GM21515 (cell line): ENCODE results near the gene SDHAF4.
"Not testable (repeated sequence)": the region's sequence is repeated elsewhere in the genome, so short reads cannot be mapped to it uniquely, and the experiment has no call there.

Experiments used
- ATAC-seq: cut with Tn5 transposase; IDR thresholded peaks from one replicate; pipeline ENCODE4 v1.9.1; 2021; ENCODE audit not compliant: unreplicated experiment

The SDHAF4 gene

DNA sequence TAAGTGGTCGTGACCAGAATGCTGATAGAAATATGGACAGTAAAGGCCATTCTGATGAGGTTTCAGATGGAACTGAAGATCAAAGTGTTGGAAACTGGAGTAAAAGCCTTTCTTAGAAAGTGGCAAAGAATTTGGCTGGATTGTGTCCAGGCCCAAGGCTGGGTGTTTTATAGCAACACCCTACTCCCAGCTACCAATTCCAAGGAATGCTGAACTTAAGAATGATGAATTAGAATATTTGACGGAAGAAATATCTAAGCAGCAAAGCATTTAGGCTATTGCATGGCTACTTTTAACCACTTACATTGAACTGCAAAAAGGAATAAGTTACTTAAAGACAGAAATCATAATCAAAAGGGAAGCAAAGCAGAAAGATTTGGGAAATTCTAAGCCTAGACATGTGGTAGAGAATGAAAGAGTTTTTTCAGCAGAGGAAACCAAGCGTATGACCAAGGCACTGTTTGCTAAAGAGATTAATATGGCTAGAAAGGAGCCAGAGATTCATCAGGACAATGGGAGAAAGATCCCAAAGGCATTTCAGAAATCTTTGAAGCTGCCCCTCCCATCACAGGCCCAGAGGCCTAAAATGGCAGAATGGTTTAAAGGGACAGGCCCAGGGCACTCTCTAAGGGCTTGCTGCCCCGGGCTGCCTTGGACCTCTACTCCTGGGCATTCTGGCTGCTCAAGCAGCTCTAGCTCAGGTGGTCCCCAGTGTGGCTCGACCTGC is 25.8 kb downstream of the SDHAF4 start:
- no peak for ATAC-seq

- ATAC-seq, result no peak
Measured at GRCh38 chr6:70593118-70593486, 26.4 kb downstream of the SDHAF4 start.

DNA sequence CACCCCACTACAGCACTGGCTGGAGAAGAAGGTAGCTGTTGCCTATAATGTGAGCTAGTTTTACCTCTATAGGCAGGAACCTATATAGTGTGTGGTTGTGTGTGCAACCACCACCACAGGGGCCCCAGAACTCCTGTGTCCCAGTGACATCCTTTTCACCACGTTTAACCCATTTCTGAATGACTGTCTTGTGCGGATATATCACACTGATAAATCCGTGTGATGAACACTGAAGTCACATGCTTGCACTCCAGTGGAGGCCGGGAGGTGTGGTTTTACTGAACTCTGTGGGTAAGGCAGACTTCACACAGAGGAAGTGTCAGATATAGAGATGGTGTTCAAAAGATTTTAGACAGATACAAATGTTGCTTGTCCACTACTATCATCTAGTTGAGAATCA is 32.5 kb downstream of the SDHAF4 start:
- ATAC-seq, result no peak

- no peak for ATAC-seq
Measured at GRCh38 chr6:70601014-70601413, 34.3 kb downstream of the SDHAF4 start.

- ATAC-seq, result no peak
Measured at GRCh38 chr6:70604254-70604653, 37.5 kb downstream of the SDHAF4 start.

DNA sequence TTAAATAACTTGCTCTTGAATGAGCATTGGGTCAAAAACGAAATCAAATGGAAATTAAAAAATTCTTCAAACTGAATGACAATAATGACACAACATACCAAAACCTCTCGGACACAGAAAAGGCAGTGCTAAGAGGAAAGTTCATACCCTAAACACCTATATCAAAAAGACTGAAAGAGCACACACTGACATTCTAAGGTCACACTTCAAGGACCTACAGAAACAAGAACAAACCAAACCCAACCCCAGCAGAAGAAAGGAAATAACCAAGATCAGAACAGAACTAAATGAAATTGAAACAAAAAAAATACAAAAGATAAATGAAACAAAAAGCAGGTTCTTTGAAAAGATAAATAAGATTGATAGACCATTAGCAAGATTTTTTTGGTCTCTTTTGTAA is 40.6 kb downstream of the SDHAF4 start:
- ATAC-seq, result not testable (repeated sequence)

DNA sequence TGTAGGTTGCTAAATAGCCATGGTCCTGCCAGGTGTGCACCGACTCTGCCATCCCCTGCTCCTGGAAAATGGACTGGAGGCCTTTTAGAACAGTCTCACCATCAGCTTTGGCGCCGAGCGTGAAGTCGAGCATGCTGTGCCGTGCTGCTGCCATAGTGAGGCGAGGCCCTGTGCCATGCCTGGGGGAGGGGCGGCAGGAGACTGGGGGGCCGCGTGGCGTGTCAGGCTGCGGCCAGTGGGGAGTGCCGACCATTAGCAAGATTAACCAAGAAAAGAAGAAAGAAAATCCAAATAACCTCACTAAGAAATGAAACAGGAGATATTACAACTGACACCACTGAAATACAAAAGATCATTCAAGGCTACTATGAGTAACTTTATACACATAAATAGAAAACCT is 42.5 kb downstream of the SDHAF4 start:
- not testable (repeated sequence) for ATAC-seq

DNA sequence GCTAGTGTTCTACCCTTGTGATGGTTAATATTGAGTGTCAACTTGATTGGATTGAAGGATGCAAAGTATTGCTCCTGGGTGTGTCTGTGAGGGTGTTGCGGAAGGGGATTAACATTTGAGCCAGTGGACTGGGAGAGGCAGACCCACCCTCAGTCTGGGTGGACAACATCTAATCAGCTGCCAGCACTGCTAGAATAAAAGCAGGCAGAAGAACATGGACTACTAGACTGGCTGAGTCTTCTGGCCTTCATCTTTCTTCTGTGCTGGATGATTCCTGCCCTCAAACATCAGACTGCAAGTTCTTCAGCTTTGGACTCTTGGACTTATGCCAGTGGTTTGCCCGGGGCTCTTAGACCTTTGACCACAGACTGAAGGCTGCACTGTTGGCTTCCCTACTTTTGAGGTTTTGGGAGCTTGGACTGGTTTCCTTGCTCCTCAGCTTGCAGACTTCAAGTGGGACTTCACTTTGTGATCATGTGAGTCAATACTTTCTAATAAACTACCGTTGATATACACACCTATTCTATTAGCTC is 50.1 kb downstream of the SDHAF4 start:
- ATAC-seq, result no peak

GRCh38 chr6:70620746-70621145 is 54.0 kb downstream of the SDHAF4 start:
- no peak for ATAC-seq

DNA sequence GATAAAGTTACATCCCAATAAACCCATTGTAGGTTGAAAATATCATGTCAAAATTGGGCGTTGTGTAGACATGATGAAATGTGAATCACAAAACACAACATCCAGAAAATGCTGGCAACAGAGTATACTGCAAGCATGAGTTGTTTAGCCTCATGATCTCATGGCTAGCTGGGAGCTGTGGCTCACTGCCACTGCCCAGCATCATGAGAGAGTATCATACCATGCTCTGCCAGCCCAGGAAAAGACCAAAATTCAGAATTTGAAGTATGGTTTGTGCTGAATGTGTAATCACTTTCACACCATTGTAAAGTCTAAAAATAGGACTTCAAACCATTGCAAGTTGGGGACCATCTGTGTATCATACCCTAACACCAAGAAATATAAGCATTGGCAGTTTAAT is 55.7 kb downstream of the SDHAF4 start:
- ATAC-seq, result no peak

DNA sequence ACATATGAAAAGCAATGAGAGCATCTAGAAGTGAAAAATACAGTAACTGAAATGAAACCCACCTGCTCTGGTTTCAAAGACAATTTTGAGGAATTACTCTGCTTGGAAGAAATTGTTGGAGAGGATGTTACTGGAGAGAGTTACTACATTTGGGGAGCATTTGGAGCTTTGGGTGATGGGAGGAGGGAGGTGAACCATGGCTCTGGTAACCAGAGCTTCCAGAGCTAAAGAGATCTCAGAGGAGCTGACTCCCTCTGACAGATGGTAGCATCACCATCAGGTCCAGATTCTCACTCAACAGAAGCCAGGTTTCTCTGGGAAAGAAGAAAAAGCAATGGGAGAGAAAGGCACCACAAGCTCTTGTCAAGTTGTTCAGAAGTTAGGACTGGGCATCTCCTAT is 58.7 kb downstream of the SDHAF4 start:
- ATAC-seq, result no peak

- no peak for ATAC-seq
Measured at GRCh38 chr6:70627500-70628254, 60.9 kb downstream of the SDHAF4 start.

DNA sequence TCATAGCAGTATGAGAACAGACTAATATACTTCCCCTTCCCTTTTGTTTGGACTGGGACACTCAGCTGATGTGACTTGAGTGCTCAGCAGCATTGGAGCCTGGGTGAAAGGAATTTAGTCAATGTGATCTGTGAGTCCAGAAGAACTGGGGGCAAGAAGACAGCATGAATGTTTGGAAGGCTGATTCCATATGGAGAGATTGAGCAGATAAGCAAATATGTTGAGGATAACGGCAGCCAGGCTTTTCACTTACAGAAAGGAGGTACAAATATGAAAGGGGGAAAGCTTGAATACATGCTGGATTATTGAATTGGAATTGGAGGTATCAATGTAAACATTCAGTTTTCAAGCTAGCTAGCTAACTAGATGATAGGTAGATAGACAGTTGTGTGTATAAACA is 63.2 kb downstream of the SDHAF4 start:
- no peak for ATAC-seq

- ATAC-seq, result no peak
Measured at GRCh38 chr6:70633870-70634269, 67.1 kb downstream of the SDHAF4 start.

DNA sequence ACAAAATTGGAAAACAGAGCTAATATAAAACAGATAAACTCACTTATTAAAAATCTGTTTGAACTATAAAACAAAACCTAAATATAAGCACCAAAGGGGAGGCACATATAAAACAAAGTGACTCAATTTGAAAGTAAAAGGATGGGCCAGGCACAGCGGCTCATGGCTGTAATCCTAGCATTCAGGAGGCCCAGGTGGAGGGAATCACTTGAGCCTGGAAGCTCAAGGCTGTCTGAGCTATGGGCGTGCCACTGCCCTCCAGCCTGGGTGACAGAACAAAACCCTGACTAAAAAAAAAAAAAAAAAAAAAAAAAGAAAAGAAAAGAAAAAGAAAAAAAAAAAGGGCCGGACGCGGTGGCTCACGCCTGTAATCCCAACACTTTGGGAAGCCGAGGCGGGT is 69.9 kb downstream of the SDHAF4 start:
- ATAC-seq, result no peak

DNA sequence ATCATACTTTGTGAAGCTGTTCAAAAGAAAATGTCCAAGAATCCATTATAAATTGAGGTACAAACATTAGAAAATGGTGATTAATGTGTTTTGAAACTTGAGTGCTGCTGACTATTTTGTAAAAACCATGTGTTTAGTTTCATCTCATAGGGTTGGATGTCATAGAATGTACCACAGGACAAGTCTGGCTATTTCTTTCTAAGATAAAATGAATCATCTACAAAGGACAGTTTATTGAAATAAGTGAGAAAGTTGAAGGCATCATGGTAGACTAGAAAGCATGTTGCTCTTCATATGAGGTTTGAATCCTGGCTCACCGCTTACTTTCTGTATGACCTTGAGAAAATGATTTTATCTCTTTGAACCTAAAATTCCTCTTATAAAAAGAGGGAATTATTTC is 71.7 kb downstream of the SDHAF4 start:
- no peak for ATAC-seq
